Lung (tissue), 12 donors: Measurements from ENCODE around the gene CLDN11. TPM values are rescaled to one million over a fixed set of nuclear protein-coding genes. Genes with fewer than 3 reads are reported as not detected.

Experiments used
- ATAC-seq: fragments of 200-7000 bp; cut with Tn5 transposase; one replicate; pipeline ENCODE4 v1.9.1; 2020; ENCODE audit warnings: moderate number of reproducible peaks; ENCODE audit not compliant: insufficient read depth, low FRiP score
- DNase-seq, 3 donors: peaks; one replicate each; pipeline ENCODE4 v3.0.0-alpha.2; 2013 to 2017
- H3K27ac ChIP-seq, 2 donors: one replicate each; pipeline ENCODE4 v1.5.1; 2013; ENCODE audit warnings: mild to moderate bottlenecking in 2 of 2, moderate library complexity in 2 of 2, control low read depth in 1 of 2, inconsistent platforms in 1 of 2, low read depth in 1 of 2, low read length in 1 of 2
- H3K27me3 ChIP-seq, 3 donors: one replicate each; pipeline ENCODE4 v1.5.1; 2013; ENCODE audit warnings: low read length in 2 of 3; ENCODE audit not compliant: control insufficient read depth in 3 of 3, insufficient read depth in 3 of 3
- H3K36me3 ChIP-seq, 4 donors: one replicate each; pipeline ENCODE4 v1.5.1; 2013; ENCODE audit warnings: low read length in 4 of 4, mild to moderate bottlenecking in 1 of 4, moderate library complexity in 1 of 4; ENCODE audit not compliant: control insufficient read depth in 4 of 4, insufficient read depth in 4 of 4
- H3K4me1 ChIP-seq, 5 donors: one replicate each; pipeline ENCODE4 v1.5.1; 2013; ENCODE audit warnings: low read length in 5 of 5, mild to moderate bottlenecking in 2 of 5, moderate library complexity in 1 of 5; ENCODE audit not compliant: control insufficient read depth in 5 of 5, insufficient read depth in 5 of 5
- H3K4me3 ChIP-seq: one replicate; pipeline ENCODE4 v1.5.1; 2013; ENCODE audit warnings: mild to moderate bottlenecking, control low read depth, moderate library complexity
- H3K9ac ChIP-seq, 2 donors: one replicate each; pipeline ENCODE4 v1.5.1; 2013; ENCODE audit warnings: low read length in 2 of 2, control low read depth in 1 of 2; ENCODE audit not compliant: insufficient read depth in 1 of 2
- H3K9me3 ChIP-seq, 4 donors: one replicate each; pipeline ENCODE4 v1.5.1; 2013; ENCODE audit warnings: low read length in 3 of 4, mild to moderate bottlenecking in 1 of 4, moderate library complexity in 1 of 4; ENCODE audit not compliant: control insufficient read depth in 4 of 4, insufficient read depth in 3 of 4
- CTCF ChIP-seq: IDR thresholded peaks from 2 replicates; pipeline ENCODE4 v1.5.1; 2012; ENCODE audit warnings: mild to moderate bottlenecking; ENCODE audit errors: control extremely low read depth, extremely low read depth
- WGBS, 2 donors: extraction: QIAGEN DNeasy Blood & Tissue Kit; methylation state at CpG; one replicate each; pipeline ENCODE4 v1.1.7; 2013; 5-methylcytosine and 5-hydroxymethylcytosine counted together
- polyA plus RNA-seq, 2 donors: library from polyadenylated mRNA; stranded (reverse); fragments of 200-250 nt; gene quantifications; one replicate each; pipeline ENCODE4 v1.2.1, GENCODE V29; 2013
- total RNA-seq, 2 donors: library from RNA; depleted of rRNA in 1 of 2; stranded (reverse); fragments of >200 nt in 1 of 2; gene quantifications; one replicate each; pipeline ENCODE4 v1.2.1, GENCODE V29; 2014 to 2021
- donor health status: control.
- donor health status: control.
- donor health status: Bipolar disorder and iron deficiency.
- donor health status: healthy.
- donor health status: DM: yes; HTN: yes; CAD: no.

CLDN11 gene
- total and polyA plus RNA-seq, 4 donors: 2.1 to 11.5 (median 4.8) TPM

- WGBS, 2 donors: 71 to 74% methylated on average over 4 of the region's 4 CpGs
- no peak for ATAC-seq
Measured at GRCh38 chr3:170463011-170463410, 44.3 kb downstream of the CLDN11 start.

GRCh38 chr3:170465955-170466354, 47.3 kb downstream of the CLDN11 start:
- Histone ChIP-seq H3K9me3 (no peaks in the 10 kb centered on the region), H3K27me3 (no peaks in the 10 kb centered on the region), H3K36me3 (no peaks in the 10 kb centered on the region), H3K9ac (no peak overlapping the region), H3K4me1 (peaks cover 0 to 7% (median 0%) of the 10 kb centered on the region in 5 donors), H3K27ac (no peak overlapping the region), H3K4me3 (no peak overlapping the region)
- no peak for ATAC-seq
- 70 to 72% methylated on average over 3 of the region's 3 CpGs for WGBS, 2 donors
- no peak for TF ChIP-seq CTCF
- peak in 2 of 3 donors; percentile 12 to 44 for DNase-seq

More at GRCh38 chr3:170463011-170463410, 44.3 kb downstream of the CLDN11 start:
- DNase-seq: no peak
- Histone ChIP-seq H3K9ac (no peak overlapping the region), H3K9me3 (no peaks in the 10 kb centered on the region), H3K36me3 (no peaks in the 10 kb centered on the region), H3K27me3 (no peaks in the 10 kb centered on the region), H3K27ac (no peak overlapping the region), H3K4me3 (no peak overlapping the region), H3K4me1 (no peaks in the 10 kb centered on the region)
- no peak for TF ChIP-seq CTCF

GRCh38 chr3:170467007-170467406, 48.3 kb downstream of the CLDN11 start:
- peaks cover 0 to 8% (median 0%) of the 10 kb centered on the region in 5 donors for H3K4me1 ChIP-seq
- no peaks in the 10 kb centered on the region for H3K27me3 ChIP-seq
- no peak overlapping the region for H3K4me3 ChIP-seq
- H3K36me3 ChIP-seq: no peaks in the 10 kb centered on the region
- 78 to 84% methylated on average over 14 of the region's 14 CpGs for WGBS, 2 donors
- peak in 1 of 3 donors; percentile 7 for DNase-seq
- ATAC-seq: no peak
- H3K9me3 ChIP-seq: no peaks in the 10 kb centered on the region
- no peak overlapping the region for H3K9ac ChIP-seq
- TF ChIP-seq CTCF: no peak
- no peak overlapping the region for H3K27ac ChIP-seq

- peak in 2 of 3 donors; percentile 26 to 30 for DNase-seq
- no peak overlapping the region for H3K4me3 ChIP-seq
- 67 to 73% methylated on average over 7 of the region's 7 CpGs for WGBS, 2 donors
Measured at GRCh38 chr3:170467571-170468147, 49.0 kb downstream of the CLDN11 start.

More at GRCh38 chr3:170467571-170468147, 49.0 kb downstream of the CLDN11 start:
- no peak for ATAC-seq
- H3K36me3 ChIP-seq: no peaks in the 10 kb centered on the region
- no peaks in the 10 kb centered on the region for H3K9me3 ChIP-seq
- no peak for TF ChIP-seq CTCF
- H3K4me1 ChIP-seq: peaks cover 0 to 8% (median 0%) of the 10 kb centered on the region in 5 donors
- H3K9ac ChIP-seq: no peak overlapping the region
- H3K27me3 ChIP-seq: no peaks in the 10 kb centered on the region
- H3K27ac ChIP-seq: no peak overlapping the region
